Chondrocyte (in vitro differentiated cells): ENCODE data around the gene UBQLN1. TPM values are rescaled to one million over a fixed set of nuclear protein-coding genes. Genes with fewer than 3 reads are reported as not detected.

Experiments used
- DNase-seq: peaks from one replicate; pipeline ENCODE4 v3.0.0; 2021; ENCODE audit warnings: mixed read lengths, low spot score
- H3K27ac Mint-ChIP-seq: one replicate; pipeline ENCODE4 v1.8.0; 2021; ENCODE audit warnings: mild to moderate bottlenecking, moderate library complexity, mixed read lengths; ENCODE audit not compliant: unreplicated experiment
- H3K27me3 Mint-ChIP-seq: 2 replicates; pipeline ENCODE4 v1.8.0; 2021; ENCODE audit warnings: low read depth, mixed read lengths
- H3K36me3 Mint-ChIP-seq: 2 replicates; pipeline ENCODE4 v1.8.0; 2021; ENCODE audit warnings: low read depth, mixed read lengths
- H3K4me1 Mint-ChIP-seq: 2 replicates; pipeline ENCODE4 v1.8.0; 2021; ENCODE audit warnings: low read depth, mild to moderate bottlenecking, mixed read lengths
- H3K4me3 Mint-ChIP-seq: one replicate; pipeline ENCODE4 v1.8.0; 2021; ENCODE audit warnings: mild to moderate bottlenecking, moderate library complexity, mixed read lengths; ENCODE audit not compliant: unreplicated experiment
- H3K9me3 Mint-ChIP-seq: 2 replicates; pipeline ENCODE4 v1.8.0; 2021; ENCODE audit warnings: low read depth, mixed read lengths
- CTCF ChIP-seq: fragments of 200-600 bp; sonication (generic); IDR thresholded peaks from 2 replicates; pipeline ENCODE4 v1.5.0; 2021; ENCODE audit warnings: antibody characterized with exemption, mild to moderate bottlenecking, moderate library complexity
- total RNA-seq: library from RNA; stranded (reverse); gene quantifications from 3 replicates; pipeline ENCODE4 v1.2.1, GENCODE V29; 2021

The UBQLN1 gene
- total RNA-seq, 1 donor from 2014 or later = 83.4 TPM

GRCh38 chr9:83649515-83649914, 58.2 kb downstream of the UBQLN1 start:
- DNase-seq = no peak
- Mint-ChIP-seq H3K27ac (no peak overlapping the region), H3K9me3 (peaks cover 6% of the 10 kb centered on the region), H3K4me1 (no peaks in the 10 kb centered on the region), H3K27me3 (no peaks in the 10 kb centered on the region), H3K4me3 (no peak overlapping the region), H3K36me3 (peaks cover 31% of the 10 kb centered on the region)
- no peak for TF ChIP-seq CTCF

GRCh38 chr9:83649080-83649479, 58.7 kb downstream of the UBQLN1 start:
- H3K27ac Mint-ChIP-seq = no peak overlapping the region

GRCh38 chr9:83646500-83647239, 61.1 kb downstream of the UBQLN1 start:
- no peaks in the 10 kb centered on the region for H3K27me3 Mint-ChIP-seq

More at GRCh38 chr9:83649080-83649479, 58.7 kb downstream of the UBQLN1 start:
- Mint-ChIP-seq H3K36me3 (peaks cover 29% of the 10 kb centered on the region), H3K4me3 (no peak overlapping the region), H3K27me3 (no peaks in the 10 kb centered on the region), H3K9me3 (peaks cover 6% of the 10 kb centered on the region), H3K4me1 (no peaks in the 10 kb centered on the region)
- TF ChIP-seq CTCF = peak; percentile 79
- DNase-seq = no peak

GRCh38 chr9:83642793-83643192, 65.0 kb downstream of the UBQLN1 start:
- no peak overlapping the region for H3K4me3 Mint-ChIP-seq

More at GRCh38 chr9:83646500-83647239, 61.1 kb downstream of the UBQLN1 start:
- Mint-ChIP-seq H3K9me3 (peaks cover under 1% of the 10 kb centered on the region), H3K27ac (no peak overlapping the region), H3K4me1 (no peaks in the 10 kb centered on the region), H3K4me3 (no peak overlapping the region), H3K36me3 (peaks cover 15% of the 10 kb centered on the region)
- no peak for TF ChIP-seq CTCF
- DNase-seq = no peak

GRCh38 chr9:83639266-83639665, 68.5 kb downstream of the UBQLN1 start:
- H3K4me1 Mint-ChIP-seq = peaks cover 4% of the 10 kb centered on the region
- no peaks in the 10 kb centered on the region for H3K36me3 Mint-ChIP-seq
- no peak for TF ChIP-seq CTCF
- H3K4me3 Mint-ChIP-seq = no peak overlapping the region
- H3K27ac Mint-ChIP-seq = peak overlapping the region; percentile 1
- no peaks in the 10 kb centered on the region for H3K9me3 Mint-ChIP-seq
- no peaks in the 10 kb centered on the region for H3K27me3 Mint-ChIP-seq
- no peak for DNase-seq

More at GRCh38 chr9:83642793-83643192, 65.0 kb downstream of the UBQLN1 start:
- Mint-ChIP-seq H3K27me3 (no peaks in the 10 kb centered on the region), H3K4me1 (peaks cover 4% of the 10 kb centered on the region), H3K27ac (no peak overlapping the region), H3K36me3 (peaks cover 5% of the 10 kb centered on the region), H3K9me3 (no peaks in the 10 kb centered on the region)
- no peak for TF ChIP-seq CTCF
- no peak for DNase-seq
